Sigmoid colon (tissue), 4 donors: ENCODE measurements around the gene ULK2.

ENCODE experiments used
- CTCF ChIP-seq, 4 experiments: fragments of 450-650 bp in 3 of 4; fragments of 200-600 bp in 1 of 4; IDR thresholded peaks; one replicate each; pipeline ENCODE4 v1.5.1; 2016 to 2019; ENCODE audit warnings: antibody characterized with exemption in 4 of 4, mild to moderate bottlenecking in 3 of 4, moderate library complexity in 2 of 4
- POLR2AphosphoS5 ChIP-seq, 4 donors: sonication (generic); formaldehyde crosslinking; IDR thresholded peaks; one replicate each; pipeline ENCODE4 v1.6.1; 2017; ENCODE audit warnings: antibody characterized with exemption in 4 of 4

- TF ChIP-seq POLR2AphosphoS5 (IDR thresholded peaks at IDR 0.05) (no peak), CTCF (IDR thresholded peaks at IDR 0.05) (no peak)
These were observed 129.0 kb downstream of the ULK2 start for GRCh38 chr17:19738757-19739156.
